ENCODE results near the gene SLC39A11. TPM values are rescaled to one million over a fixed set of nuclear protein-coding genes. Genes with fewer than 3 reads are reported as not detected.

SLC39A11 gene
- total RNA-seq, 2 experiments from 2014 or later = 17.0 to 17.3 TPM

DNA sequence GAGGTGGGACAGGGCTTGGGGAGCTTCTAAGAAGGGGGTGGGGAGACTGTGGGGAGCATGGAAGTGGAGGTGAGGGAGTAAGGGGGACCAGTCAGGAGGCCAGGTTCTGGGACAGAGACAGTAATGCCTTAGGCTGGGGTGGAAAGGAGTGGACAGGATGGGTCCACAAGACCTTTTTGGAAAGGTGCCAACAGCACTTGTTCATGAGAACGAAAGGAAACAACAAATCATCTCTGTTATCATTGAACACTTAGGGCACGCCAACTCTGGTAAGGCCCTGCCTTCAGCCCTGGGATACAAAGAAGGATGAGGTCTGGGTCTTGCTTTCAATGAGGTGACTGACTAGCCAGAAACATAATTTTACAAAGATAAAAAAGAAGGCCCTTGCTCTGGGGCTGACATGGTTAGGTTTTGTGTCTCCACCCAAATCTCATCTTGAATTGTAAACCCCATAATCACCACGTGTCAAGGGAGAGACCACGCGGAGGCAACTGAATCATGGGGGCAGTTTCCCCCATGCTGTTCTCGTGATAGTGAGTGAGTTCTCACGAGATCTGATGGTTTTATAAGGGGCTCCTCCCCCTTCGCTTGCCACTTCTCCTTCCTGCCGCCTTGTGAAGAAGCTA lies 113.8 kb downstream of the SLC39A11 start:
- Mint-ChIP-seq H3K36me3 (ENCODE audit: low read depth) (no peaks in the 10 kb centered on the region), H3K4me3 (no peak overlapping the region), H3K9me3 (no peaks in the 10 kb centered on the region), H3K4me1 (peaks cover 13% of the 10 kb centered on the region), H3K27ac (no peak overlapping the region), H3K27me3 (no peaks in the 10 kb centered on the region)
- no peak for DNase-seq
- ChIA-PET POLR2A (no interaction called here), CTCF (no interaction called here)

DNA sequence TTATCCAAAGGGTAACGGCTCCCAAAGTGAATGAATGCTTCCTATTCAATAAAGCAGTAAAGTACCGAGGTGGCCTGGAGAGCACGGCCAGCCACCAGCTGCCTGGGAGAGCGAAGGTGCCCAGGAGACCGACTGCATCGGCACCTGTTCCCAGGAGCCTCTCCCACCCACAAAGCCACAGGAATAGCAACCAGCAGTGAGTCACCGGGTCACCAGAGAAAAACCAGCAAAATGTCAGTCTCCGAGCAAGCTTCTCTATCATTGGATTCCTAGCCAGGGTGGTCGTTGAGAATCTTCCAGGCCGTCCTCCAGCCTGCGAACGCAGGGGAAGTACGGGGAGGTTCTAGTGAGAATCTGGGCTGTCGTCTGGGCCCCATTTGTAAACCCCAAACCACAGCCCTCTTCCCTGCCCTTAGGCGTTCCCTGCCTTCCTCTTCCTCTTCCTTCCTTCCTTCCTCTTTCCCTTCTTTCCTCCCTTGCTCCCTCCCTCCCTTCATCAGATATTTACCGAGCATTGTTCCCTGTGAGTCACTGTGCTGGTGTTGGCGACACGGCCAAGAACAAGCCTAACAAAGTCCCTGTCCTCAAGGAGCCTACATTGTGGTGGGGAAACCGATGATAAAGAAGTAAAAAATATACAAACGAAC lies 114.6 kb downstream of the SLC39A11 start:
- CTCF ChIA-PET = interaction anchor here (1.1 kb wide), 1 partner anchor 8 kb away, joined by 4 read pairs; no protein-coding TSS in a partner anchor

DNA sequence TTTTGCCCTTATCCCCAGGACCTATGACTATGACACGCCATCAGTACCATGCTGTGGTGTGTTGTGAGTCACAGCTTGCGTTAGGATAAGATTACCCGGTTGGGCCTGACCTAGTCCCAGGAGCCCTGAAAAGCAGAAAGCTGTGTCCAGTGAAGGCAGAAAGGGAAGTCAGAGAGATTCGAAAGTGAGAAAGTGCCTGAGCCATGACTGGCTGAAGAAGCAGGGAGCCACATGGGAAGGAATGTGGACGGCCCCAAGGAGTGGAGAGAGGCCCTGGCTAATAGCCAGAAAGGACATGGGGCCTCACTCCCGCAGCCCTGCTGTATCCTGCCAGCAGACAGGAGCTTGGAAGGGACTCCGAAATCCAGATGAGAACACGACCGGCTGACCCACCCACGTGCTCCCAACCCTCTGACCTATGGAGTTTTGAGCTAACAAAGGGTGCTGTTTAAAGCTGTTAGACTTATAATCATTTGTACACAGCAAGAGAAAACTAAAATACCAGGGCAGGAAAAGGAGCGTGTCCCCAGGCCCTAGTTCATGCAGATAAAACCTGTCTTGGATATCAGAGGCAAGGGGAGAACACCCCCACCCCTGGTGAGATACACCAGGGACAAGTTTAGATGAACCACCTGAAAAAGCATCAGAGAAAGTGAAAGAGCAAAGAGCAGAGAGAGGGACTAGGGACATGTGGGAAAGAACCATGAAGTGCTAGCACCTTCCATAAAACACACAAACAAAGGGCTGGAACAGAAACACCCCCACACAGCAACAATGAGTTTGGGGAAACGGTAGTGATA lies 115.3 kb downstream of the SLC39A11 start:
- Mint-ChIP-seq H3K27ac (no peak overlapping the region), H3K9me3 (no peaks in the 10 kb centered on the region), H3K4me1 (peaks cover 13% of the 10 kb centered on the region), H3K36me3 (ENCODE audit: low read depth) (no peaks in the 10 kb centered on the region), H3K27me3 (no peaks in the 10 kb centered on the region), H3K4me3 (no peak overlapping the region)
- no peak for DNase-seq
- ChIA-PET CTCF (interaction anchor here (1.1 kb wide), 1 partner anchor 9 kb away, joined by 4 read pairs; no protein-coding TSS in a partner anchor), POLR2A (no interaction called here)

More for the DNA sequence above, 114.6 kb downstream of the SLC39A11 start:
- peaks cover 13% of the 10 kb centered on the region for H3K4me1 Mint-ChIP-seq
- H3K36me3 Mint-ChIP-seq (ENCODE audit: low read depth) = no peaks in the 10 kb centered on the region
- POLR2A ChIA-PET = no interaction called here
- H3K9me3 Mint-ChIP-seq = no peaks in the 10 kb centered on the region
- H3K4me3 Mint-ChIP-seq = no peak overlapping the region
- no peak overlapping the region for H3K27ac Mint-ChIP-seq
- no peak for DNase-seq
- no peaks in the 10 kb centered on the region for H3K27me3 Mint-ChIP-seq

DNA sequence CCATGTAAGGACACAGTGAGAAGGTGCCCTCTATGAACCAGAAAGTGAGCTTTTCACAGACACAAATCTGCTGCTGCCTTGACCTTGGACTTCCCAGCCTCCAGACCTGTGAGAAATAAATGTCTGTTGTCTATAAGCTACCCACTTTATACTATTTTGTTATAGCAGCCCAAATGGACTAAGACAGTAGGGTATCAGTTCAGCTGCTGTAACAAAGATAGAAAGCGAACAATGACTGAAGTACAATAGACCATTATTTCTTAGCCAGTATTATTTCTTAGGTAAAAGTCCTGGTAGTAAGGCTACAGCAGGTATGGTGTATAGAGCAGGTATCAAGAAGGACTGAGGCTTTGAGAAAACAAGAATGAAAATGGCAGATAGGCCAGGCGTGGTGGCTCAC lies 117.0 kb downstream of the SLC39A11 start:
- no peak for DNase-seq
- Mint-ChIP-seq H3K27me3 (no peaks in the 10 kb centered on the region), H3K4me3 (no peak overlapping the region), H3K9me3 (no peaks in the 10 kb centered on the region), H3K36me3 (ENCODE audit: low read depth) (no peaks in the 10 kb centered on the region), H3K4me1 (peaks cover 13% of the 10 kb centered on the region), H3K27ac (no peak overlapping the region)
- POLR2A ChIA-PET = no interaction called here
- CTCF ChIA-PET = interaction anchor here (0.7 to 1.6 kb wide), 2 partner anchors 11 to 429 kb away, joined by 5 to 6 read pairs; no protein-coding TSS in a partner anchor

DNA sequence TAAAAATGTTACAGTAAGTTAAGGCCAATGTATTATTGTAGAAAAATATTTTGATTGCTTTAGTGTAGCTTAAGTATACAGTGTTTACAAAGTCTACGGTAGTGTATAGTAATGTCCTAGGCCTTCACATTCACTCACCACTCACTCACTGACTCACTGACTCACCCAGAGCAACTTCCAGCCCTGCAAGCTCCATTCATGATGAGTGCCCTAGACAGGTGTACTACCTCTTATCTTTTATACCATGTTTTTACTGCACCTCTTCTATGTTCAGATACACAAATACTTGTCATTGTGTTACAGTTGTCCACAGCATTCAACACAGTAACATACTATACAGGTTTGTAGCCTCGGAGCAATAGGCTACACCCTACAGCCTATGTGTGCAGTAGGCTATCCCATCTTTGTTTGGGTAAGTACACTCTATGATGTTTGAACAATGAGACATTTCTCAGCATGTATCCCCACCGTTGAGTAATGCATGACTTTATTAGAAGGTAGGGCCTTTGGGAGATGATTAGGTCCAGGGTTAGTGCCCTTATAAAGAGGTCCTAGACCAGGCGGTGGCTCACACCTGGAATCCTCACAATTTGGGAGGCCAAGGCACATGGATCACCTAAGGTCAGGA lies 117.8 kb downstream of the SLC39A11 start:
- CTCF ChIA-PET = interaction anchor here (0.7 to 1.6 kb wide), 4 partner anchors 9 to 48 kb away, joined by 3 to 8 read pairs (median 4); no protein-coding TSS in a partner anchor
- H3K27ac Mint-ChIP-seq = no peak overlapping the region
- DNase-seq = no peak
- no peak overlapping the region for H3K4me3 Mint-ChIP-seq
- H3K27me3 Mint-ChIP-seq = no peaks in the 10 kb centered on the region
- peaks cover 13% of the 10 kb centered on the region for H3K4me1 Mint-ChIP-seq
- POLR2A ChIA-PET = no interaction called here
- no peaks in the 10 kb centered on the region for H3K9me3 Mint-ChIP-seq
- no peaks in the 10 kb centered on the region for H3K36me3 Mint-ChIP-seq (ENCODE audit: low read depth)

DNA sequence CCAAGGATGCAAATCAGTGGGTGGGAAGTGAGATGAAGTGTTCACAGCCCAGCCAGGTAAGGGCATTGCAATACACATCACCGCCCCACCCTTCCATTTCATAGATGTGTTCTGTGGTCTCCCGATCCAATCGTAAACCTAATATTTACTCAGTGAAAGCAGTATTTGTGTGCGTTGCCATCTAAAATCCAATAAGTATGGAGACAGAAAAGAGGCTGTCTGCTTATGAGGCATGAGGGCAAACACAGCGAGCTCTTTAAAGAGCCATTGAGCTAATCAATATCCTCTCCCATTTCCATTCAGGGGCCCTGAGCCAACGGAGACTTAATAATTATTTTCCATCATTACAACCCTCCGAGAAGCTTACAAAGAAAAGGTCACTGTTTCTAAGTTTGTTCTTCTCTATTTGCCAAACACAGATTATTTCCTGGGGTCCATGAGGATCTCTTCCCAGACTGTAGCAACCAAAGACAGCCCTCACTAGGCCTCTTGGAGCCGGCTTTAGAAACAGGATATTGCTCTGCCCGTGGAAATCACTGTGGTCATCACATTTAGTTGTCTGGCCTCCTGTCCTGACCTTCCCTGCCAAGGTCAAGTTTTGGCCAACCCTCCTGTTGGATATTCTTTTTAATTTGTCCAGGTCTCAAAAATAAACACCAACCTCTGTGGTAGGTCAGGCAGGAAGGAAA lies 120.1 kb downstream of the SLC39A11 start:
- no peak overlapping the region for H3K4me3 Mint-ChIP-seq

DNA sequence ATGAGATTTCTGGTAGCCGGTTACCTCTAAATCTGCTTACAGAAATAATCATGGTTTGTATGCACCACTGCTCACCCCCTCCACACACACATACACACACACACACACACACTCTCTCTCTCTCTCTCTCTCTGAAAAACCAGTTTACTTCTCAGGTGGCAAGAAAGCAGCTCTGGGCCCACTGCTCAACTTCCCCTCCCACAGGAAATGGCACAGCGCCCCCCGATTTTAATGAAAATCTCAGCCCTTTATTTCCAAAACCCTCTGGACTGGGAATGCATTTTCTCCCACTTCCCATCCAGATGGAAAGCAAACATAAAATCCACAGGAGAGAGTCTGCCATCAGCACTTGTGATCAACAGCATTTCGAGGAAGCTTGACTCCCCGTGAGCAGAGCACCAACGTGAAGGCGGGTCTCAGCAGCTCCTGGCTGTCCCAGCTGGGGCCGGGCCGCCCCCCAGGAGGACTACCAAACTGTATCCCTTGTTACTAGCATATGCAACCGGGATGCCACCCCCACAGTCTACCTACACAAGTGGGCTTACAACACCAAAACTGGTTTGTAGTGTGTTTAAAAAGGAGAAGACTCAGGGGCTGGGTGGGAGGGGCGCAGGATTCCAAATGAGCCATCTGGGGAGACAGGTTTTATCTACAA lies 121.1 kb downstream of the SLC39A11 start:
- POLR2A ChIA-PET = no interaction called here
- H3K27ac Mint-ChIP-seq = no peak overlapping the region

More for the DNA sequence above, 120.1 kb downstream of the SLC39A11 start:
- H3K36me3 Mint-ChIP-seq (ENCODE audit: low read depth) = no peaks in the 10 kb centered on the region
- ChIA-PET CTCF (no interaction called here), POLR2A (no interaction called here)
- no peak overlapping the region for H3K27ac Mint-ChIP-seq
- DNase-seq = no peak
- H3K27me3 Mint-ChIP-seq = no peaks in the 10 kb centered on the region
- no peaks in the 10 kb centered on the region for H3K9me3 Mint-ChIP-seq
- H3K4me1 Mint-ChIP-seq = peaks cover 1% of the 10 kb centered on the region

DNA sequence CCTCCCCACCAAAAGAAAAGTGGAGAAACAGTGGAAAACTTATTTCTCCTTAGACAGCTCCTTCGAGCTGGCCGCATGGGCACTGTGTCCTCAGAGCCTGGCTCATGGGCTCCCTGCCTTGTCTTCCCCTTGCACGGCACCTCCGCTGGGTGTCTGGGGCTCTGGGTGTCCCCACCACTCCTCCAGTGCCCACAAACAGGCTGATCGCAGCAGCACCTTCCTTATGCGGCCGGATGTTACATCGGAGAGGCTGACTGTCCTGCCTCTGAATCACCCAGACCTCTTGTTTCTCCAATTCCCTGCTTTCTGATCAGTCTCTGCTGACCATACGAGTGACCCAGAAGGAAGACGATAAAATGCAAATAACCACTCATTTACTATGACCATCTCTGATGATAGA lies 121.7 kb downstream of the SLC39A11 start:
- Mint-ChIP-seq H3K27ac (no peak overlapping the region), H3K4me3 (no peak overlapping the region), H3K36me3 (ENCODE audit: low read depth) (no peaks in the 10 kb centered on the region), H3K27me3 (no peaks in the 10 kb centered on the region), H3K9me3 (no peaks in the 10 kb centered on the region), H3K4me1 (no peaks in the 10 kb centered on the region)
- DNase-seq = no peak
- CTCF ChIA-PET = no interaction called here
- POLR2A ChIA-PET = no interaction called here

More for the DNA sequence above, 121.1 kb downstream of the SLC39A11 start:
- H3K27me3 Mint-ChIP-seq = no peaks in the 10 kb centered on the region
- CTCF ChIA-PET = no interaction called here
- no peaks in the 10 kb centered on the region for H3K36me3 Mint-ChIP-seq (ENCODE audit: low read depth)
- no peaks in the 10 kb centered on the region for H3K4me1 Mint-ChIP-seq
- no peaks in the 10 kb centered on the region for H3K9me3 Mint-ChIP-seq
- DNase-seq = no peak
- H3K4me3 Mint-ChIP-seq = no peak overlapping the region

DNA sequence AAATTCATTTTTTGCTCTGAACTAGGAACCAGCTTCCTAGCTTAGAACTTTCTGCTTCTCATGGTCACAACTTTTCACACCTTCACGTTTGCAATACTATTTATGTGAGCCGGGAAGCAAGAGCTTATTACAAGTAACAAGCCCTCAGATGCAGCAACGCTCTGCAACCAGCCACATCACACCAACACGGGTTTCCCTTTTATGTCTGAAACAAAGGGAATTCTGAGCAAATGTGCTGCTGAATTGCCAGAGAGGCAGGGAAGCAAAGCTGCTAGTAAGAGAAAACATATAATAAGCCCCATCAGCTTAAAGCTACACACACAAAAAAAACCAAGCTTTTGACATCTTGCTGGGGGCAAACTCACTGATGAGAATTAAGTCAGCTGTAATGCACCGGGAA lies 122.2 kb downstream of the SLC39A11 start:
- POLR2A ChIA-PET = no interaction called here
- Mint-ChIP-seq H3K9me3 (no peaks in the 10 kb centered on the region), H3K4me1 (no peaks in the 10 kb centered on the region), H3K4me3 (no peak overlapping the region), H3K27me3 (no peaks in the 10 kb centered on the region), H3K27ac (no peak overlapping the region), H3K36me3 (ENCODE audit: low read depth) (no peaks in the 10 kb centered on the region)
- no peak for DNase-seq
- CTCF ChIA-PET = interaction anchor here (1.4 kb wide), 1 partner anchor 16 kb away, joined by 5 read pairs; no protein-coding TSS in a partner anchor

DNA sequence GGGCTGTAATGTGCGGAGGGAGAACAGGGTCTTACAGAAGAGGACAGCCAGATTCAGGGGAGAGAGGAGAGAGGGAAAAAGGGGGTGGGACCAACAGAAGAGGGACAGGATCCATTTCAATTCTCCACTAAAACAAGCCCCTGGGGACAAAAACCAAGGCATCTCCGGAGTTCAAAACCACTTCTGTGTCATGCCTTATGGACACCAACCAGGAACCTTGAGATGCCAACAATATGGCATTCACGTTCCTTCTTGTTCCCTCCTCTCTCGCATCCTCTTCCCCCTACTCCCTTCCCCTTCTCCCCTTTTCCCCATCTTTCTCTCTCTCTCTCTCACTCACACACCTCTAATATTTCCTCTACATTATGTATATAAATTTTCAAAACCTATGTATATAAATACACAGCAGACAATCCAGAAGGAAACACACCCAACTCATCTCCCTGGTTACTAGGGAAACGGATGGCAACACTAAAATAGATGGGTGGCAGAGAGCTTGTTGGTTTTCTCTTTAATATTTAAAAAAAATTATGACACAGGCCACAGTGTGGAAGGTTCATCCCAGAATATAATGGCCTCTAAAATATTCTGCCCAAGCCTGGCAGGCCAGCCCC lies 123.1 kb downstream of the SLC39A11 start:
- no peak overlapping the region for H3K4me3 Mint-ChIP-seq
- no peaks in the 10 kb centered on the region for H3K36me3 Mint-ChIP-seq (ENCODE audit: low read depth)
- no peak overlapping the region for H3K27ac Mint-ChIP-seq
- ChIA-PET POLR2A (no interaction called here), CTCF (interaction anchor here (1.4 kb wide), 1 partner anchor 17 kb away, joined by 5 read pairs; no protein-coding TSS in a partner anchor)
- DNase-seq = no peak
- H3K9me3 Mint-ChIP-seq = no peaks in the 10 kb centered on the region
- H3K4me1 Mint-ChIP-seq = no peaks in the 10 kb centered on the region
- no peaks in the 10 kb centered on the region for H3K27me3 Mint-ChIP-seq

DNA sequence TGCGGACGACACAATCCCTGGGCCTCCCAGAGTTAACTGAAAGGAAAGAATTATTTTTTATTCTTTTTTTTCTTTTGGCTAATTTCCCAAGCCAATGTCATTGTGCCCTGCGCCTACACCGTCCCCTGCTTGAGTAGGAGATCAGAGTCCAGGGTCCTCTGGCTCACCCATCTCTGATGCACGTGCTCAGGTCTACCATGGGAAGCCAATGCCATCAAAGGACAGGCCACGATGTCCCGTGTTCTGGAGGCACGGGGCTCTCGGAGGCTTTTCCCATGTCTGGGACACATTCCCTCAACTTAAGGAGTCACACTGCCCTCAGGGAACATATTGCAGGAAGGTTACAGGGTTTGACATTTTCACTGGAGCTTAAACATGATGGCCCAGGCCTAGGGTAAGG lies 123.7 kb downstream of the SLC39A11 start:
- CTCF ChIA-PET = no interaction called here

More for the DNA sequence above, 123.7 kb downstream of the SLC39A11 start:
- Mint-ChIP-seq H3K4me1 (no peaks in the 10 kb centered on the region), H3K9me3 (no peaks in the 10 kb centered on the region), H3K36me3 (ENCODE audit: low read depth) (no peaks in the 10 kb centered on the region), H3K4me3 (no peak overlapping the region), H3K27ac (no peak overlapping the region), H3K27me3 (no peaks in the 10 kb centered on the region)
- no peak for DNase-seq
- POLR2A ChIA-PET = no interaction called here

Data from activated CD4-positive, alpha-beta memory T cell treated with anti-CD3 and anti-CD28 coated beads, Interleukin-2, amount 10 ng/mL, durations not matched to agents 7 days and 5 days (primary cell).